ENCODE data around the gene GAL3ST1. TPM values are rescaled to one million over a fixed set of nuclear protein-coding genes. Genes with fewer than 3 reads are reported as not detected.
"Not testable (repeated sequence)": the region's sequence is repeated elsewhere in the genome, so short reads cannot be mapped to it uniquely, and the experiment has no call there.

The GAL3ST1 gene
- total RNA-seq, 2 experiments from 2014 or later: not detected

- H3K4me3 Mint-ChIP-seq: no peak overlapping the region
- no peaks in the 10 kb centered on the region for H3K4me1 Mint-ChIP-seq (ENCODE audit: low read depth)
- DNase-seq (no peak), ATAC-seq (no peak)
- ChIA-PET POLR2A (no interaction called here), CTCF (interaction anchor here (0.9 kb wide), 1 partner anchor 45 kb away, joined by 4 read pairs; no protein-coding TSS in a partner anchor)
- no peaks in the 10 kb centered on the region for H3K9me3 Mint-ChIP-seq (ENCODE audit: insufficient read depth)
- H3K27ac Mint-ChIP-seq: no peak overlapping the region
- peaks cover 4% of the 10 kb centered on the region for H3K27me3 Mint-ChIP-seq (ENCODE audit: low read depth)
- H3K36me3 Mint-ChIP-seq (ENCODE audit: low read depth): no peaks in the 10 kb centered on the region
Measured at GRCh38 chr22:30561402-30562189, 12.9 kb downstream of the GAL3ST1 start.

- ATAC-seq; CTCF ChIA-PET; DNase-seq; H3K9me3 Mint-ChIP-seq (ENCODE audit: insufficient read depth); H3K27ac Mint-ChIP-seq; H3K4me1 Mint-ChIP-seq (ENCODE audit: low read depth); H3K27me3 Mint-ChIP-seq (ENCODE audit: low read depth); H3K36me3 Mint-ChIP-seq (ENCODE audit: low read depth); POLR2A ChIA-PET; H3K4me3 Mint-ChIP-seq: not testable (repeated sequence)
Measured at GRCh38 chr22:30560643-30561202, 13.7 kb downstream of the GAL3ST1 start.

GRCh38 chr22:30559889-30560288, 14.6 kb downstream of the GAL3ST1 start:
- Mint-ChIP-seq H3K27me3 (ENCODE audit: low read depth) (no peaks in the 10 kb centered on the region), H3K27ac (no peak overlapping the region), H3K36me3 (ENCODE audit: low read depth) (no peaks in the 10 kb centered on the region), H3K9me3 (ENCODE audit: insufficient read depth) (no peaks in the 10 kb centered on the region), H3K4me1 (ENCODE audit: low read depth) (no peaks in the 10 kb centered on the region), H3K4me3 (no peak overlapping the region)
- ATAC-seq: no peak
- no peak for DNase-seq
- CTCF ChIA-PET: no interaction called here
- POLR2A ChIA-PET: no interaction called here

- no peaks in the 10 kb centered on the region for H3K36me3 Mint-ChIP-seq (ENCODE audit: low read depth)
- ChIA-PET POLR2A (no interaction called here), CTCF (no interaction called here)
- no peak overlapping the region for H3K4me3 Mint-ChIP-seq
- no peaks in the 10 kb centered on the region for H3K27me3 Mint-ChIP-seq (ENCODE audit: low read depth)
- H3K27ac Mint-ChIP-seq: no peak overlapping the region
- no peaks in the 10 kb centered on the region for H3K4me1 Mint-ChIP-seq (ENCODE audit: low read depth)
- ATAC-seq: peak; percentile 35
- no peaks in the 10 kb centered on the region for H3K9me3 Mint-ChIP-seq (ENCODE audit: insufficient read depth)
- no peak for DNase-seq
Measured at GRCh38 chr22:30557243-30557642, 17.2 kb downstream of the GAL3ST1 start.

GRCh38 chr22:30556388-30556787, 18.1 kb downstream of the GAL3ST1 start:
- CTCF ChIA-PET: no interaction called here
- H3K36me3 Mint-ChIP-seq (ENCODE audit: low read depth): no peaks in the 10 kb centered on the region
- no peak for DNase-seq
- no peaks in the 10 kb centered on the region for H3K4me1 Mint-ChIP-seq (ENCODE audit: low read depth)
- H3K27ac Mint-ChIP-seq: no peak overlapping the region
- H3K9me3 Mint-ChIP-seq (ENCODE audit: insufficient read depth): no peaks in the 10 kb centered on the region
- no peaks in the 10 kb centered on the region for H3K27me3 Mint-ChIP-seq (ENCODE audit: low read depth)
- no peak for ATAC-seq
- H3K4me3 Mint-ChIP-seq: no peak overlapping the region
- POLR2A ChIA-PET: no interaction called here

GRCh38 chr22:30555282-30556210, 18.9 kb downstream of the GAL3ST1 start:
- Mint-ChIP-seq H3K36me3 (ENCODE audit: low read depth) (no peaks in the 10 kb centered on the region), H3K4me3 (no peak overlapping the region), H3K27ac (no peak overlapping the region), H3K4me1 (ENCODE audit: low read depth) (no peaks in the 10 kb centered on the region), H3K27me3 (ENCODE audit: low read depth) (no peaks in the 10 kb centered on the region), H3K9me3 (ENCODE audit: insufficient read depth) (no peaks in the 10 kb centered on the region)
- no peak for DNase-seq
- POLR2A ChIA-PET: no interaction called here
- ATAC-seq: no peak
- CTCF ChIA-PET: no interaction called here

- no peaks in the 10 kb centered on the region for H3K27me3 Mint-ChIP-seq (ENCODE audit: low read depth)
- POLR2A ChIA-PET: no interaction called here
Measured at GRCh38 chr22:30553971-30554370, 20.5 kb downstream of the GAL3ST1 start.

GRCh38 chr22:30552719-30553118, 21.7 kb downstream of the GAL3ST1 start:
- ChIA-PET CTCF (no interaction called here), POLR2A (no interaction called here)
- Mint-ChIP-seq H3K4me1 (ENCODE audit: low read depth) (no peaks in the 10 kb centered on the region), H3K4me3 (no peak overlapping the region), H3K27ac (no peak overlapping the region), H3K36me3 (ENCODE audit: low read depth) (no peaks in the 10 kb centered on the region), H3K9me3 (ENCODE audit: insufficient read depth) (no peaks in the 10 kb centered on the region), H3K27me3 (ENCODE audit: low read depth) (peaks cover 2% of the 10 kb centered on the region)
- ATAC-seq (no peak), DNase-seq (no peak)

More at GRCh38 chr22:30553971-30554370, 20.5 kb downstream of the GAL3ST1 start:
- Mint-ChIP-seq H3K27ac (no peak overlapping the region), H3K9me3 (ENCODE audit: insufficient read depth) (no peaks in the 10 kb centered on the region), H3K36me3 (ENCODE audit: low read depth) (no peaks in the 10 kb centered on the region), H3K4me1 (ENCODE audit: low read depth) (no peaks in the 10 kb centered on the region), H3K4me3 (no peak overlapping the region)
- CTCF ChIA-PET: no interaction called here
- DNase-seq (no peak), ATAC-seq (no peak)

- H3K27ac Mint-ChIP-seq; ATAC-seq; POLR2A ChIA-PET; H3K27me3 Mint-ChIP-seq (ENCODE audit: low read depth); H3K36me3 Mint-ChIP-seq (ENCODE audit: low read depth); H3K4me1 Mint-ChIP-seq (ENCODE audit: low read depth); H3K9me3 Mint-ChIP-seq (ENCODE audit: insufficient read depth); DNase-seq; CTCF ChIA-PET; H3K4me3 Mint-ChIP-seq: not testable (repeated sequence)
Measured at GRCh38 chr22:30551813-30552212, 22.7 kb downstream of the GAL3ST1 start.

GRCh38 chr22:30547188-30547587, 27.3 kb downstream of the GAL3ST1 start:
- Mint-ChIP-seq H3K4me1 (ENCODE audit: low read depth) (peaks cover 3% of the 10 kb centered on the region), H3K27ac (no peak overlapping the region), H3K36me3 (ENCODE audit: low read depth) (no peaks in the 10 kb centered on the region), H3K4me3 (no peak overlapping the region), H3K27me3 (ENCODE audit: low read depth) (peaks cover 21% of the 10 kb centered on the region), H3K9me3 (ENCODE audit: insufficient read depth) (no peaks in the 10 kb centered on the region)
- CTCF ChIA-PET: no interaction called here
- POLR2A ChIA-PET: no interaction called here
- DNase-seq: no peak
- ATAC-seq: no peak

GRCh38 chr22:30546616-30547015, 27.8 kb downstream of the GAL3ST1 start, which contains the start of gene SEC14L6:
Gene SEC14L6 (minus strand): TSS chr22:30546741. CDS start chr22:30546682, 59 bp downstream.
- Mint-ChIP-seq H3K36me3 (ENCODE audit: low read depth) (no peaks in the 10 kb centered on the region), H3K4me3 (no peak within 1 kb of the TSS), H3K27ac (no peak within 1 kb of the TSS), H3K9me3 (ENCODE audit: insufficient read depth) (no peaks in the 10 kb centered on the region), H3K27me3 (ENCODE audit: low read depth) (peaks cover 23% of the 10 kb centered on the region), H3K4me1 (ENCODE audit: low read depth) (peaks cover 3% of the 10 kb centered on the region)
- ATAC-seq: no peak
- POLR2A ChIA-PET: no interaction called here
- DNase-seq: no peak
- CTCF ChIA-PET: no interaction called here

GRCh38 chr22:30542811-30543188, 31.7 kb downstream of the GAL3ST1 start:
- no peak for ATAC-seq
- peaks cover 3% of the 10 kb centered on the region for H3K4me1 Mint-ChIP-seq (ENCODE audit: low read depth)

More at GRCh38 chr22:30542811-30543188, 31.7 kb downstream of the GAL3ST1 start:
- ChIA-PET POLR2A (no interaction called here), CTCF (no interaction called here)
- Mint-ChIP-seq H3K9me3 (ENCODE audit: insufficient read depth) (no peaks in the 10 kb centered on the region), H3K27me3 (ENCODE audit: low read depth) (peaks cover 33% of the 10 kb centered on the region), H3K36me3 (ENCODE audit: low read depth) (no peaks in the 10 kb centered on the region), H3K27ac (no peak overlapping the region), H3K4me3 (no peak overlapping the region)
- no peak for DNase-seq

Data from activated CD8-positive, alpha-beta T cell treated with anti-CD3 and anti-CD28 coated beads, Interleukin-2, amount 10 ng/mL, durations not matched to agents 7 days and 5 days (primary cell).